Lower leg skin (tissue), 4 donors: ENCODE results near the gene ERICH3. TPM values are rescaled to one million over a fixed set of nuclear protein-coding genes. Genes with fewer than 3 reads are reported as not detected.

Experiments used
- DNase-seq, 2 donors: peaks; one replicate each; pipeline ENCODE4 v3.0.0-alpha.2; 2019; ENCODE audit warnings: low spot score in 2 of 2
- H3K4me3 ChIP-seq: fragments of 200-600 bp; sonication (generic); 2 replicates; pipeline ENCODE4 v1.5.1; 2017; ENCODE audit warnings: mild to moderate bottlenecking, low read depth; ENCODE audit not compliant: poor library complexity, severe bottlenecking
- CTCF ChIP-seq, 3 donors: fragments of 450-650 bp; IDR thresholded peaks; one replicate each; pipeline ENCODE4 v1.5.1; 2016; ENCODE audit warnings: antibody characterized with exemption in 3 of 3, mild to moderate bottlenecking in 3 of 3, moderate library complexity in 2 of 3
- POLR2A ChIP-seq, 2 donors: fragments of 450-650 bp; IDR thresholded peaks; one replicate each; pipeline ENCODE4 v1.6.1; 2016 to 2017; ENCODE audit warnings: antibody characterized with exemption in 2 of 2, mild to moderate bottlenecking in 1 of 2, moderate library complexity in 1 of 2
- WGBS, 2 donors: methylation state at CpG; one replicate each; pipeline ENCODE4 v1.1.5; 2018; 5-methylcytosine and 5-hydroxymethylcytosine counted together
- intact Hi-C: fragments of 100-400 bp; cut with DNase I; formaldehyde crosslinking; loops from one replicate; pipeline ENCODE4 v1.15.0; 2023; ENCODE audit warnings: low total_unique reads
- total RNA-seq, 4 donors: library from RNA; depleted of rRNA; stranded (reverse); fragments of >200 nt; gene quantifications; one replicate each; pipeline ENCODE4 v1.1.0, GENCODE V29; 2016

The ERICH3 gene
- total RNA-seq, 4 donors from 2014 or later: not detected

- H3K4me3 ChIP-seq: no peak overlapping the region
- WGBS, 2 donors: 88 to 95% methylated on average over 3 of the region's 3 CpGs
- intact Hi-C loops: no loop called here
- no peak for DNase-seq
- TF ChIP-seq POLR2A (IDR thresholded peaks at IDR 0.05) (no peak), CTCF (IDR thresholded peaks at IDR 0.05) (no peak)
Observed at GRCh38 chr1:74713849-74714248, 40.3 kb upstream of the ERICH3 start.

- WGBS, 2 donors: 38 to 73% methylated on average over 1 of the region's 1 CpG
- TF ChIP-seq CTCF (IDR thresholded peaks at IDR 0.05) (no peak), POLR2A (IDR thresholded peaks at IDR 0.05) (no peak)
- no peak for DNase-seq
- H3K4me3 ChIP-seq: no peak overlapping the region
- intact Hi-C loops: no loop called here
Observed at GRCh38 chr1:74712881-74713280, 39.3 kb upstream of the ERICH3 start.

GRCh38 chr1:74703386-74704182 lies 30.0 kb upstream of the ERICH3 start:
- intact Hi-C loops: no loop called here
- TF ChIP-seq POLR2A (IDR thresholded peaks at IDR 0.05): no peak
- no peak for TF ChIP-seq CTCF (IDR thresholded peaks at IDR 0.05)
- WGBS, 2 donors: 61 to 68% methylated on average over 6 of the region's 6 CpGs
- no peak for DNase-seq
- H3K4me3 ChIP-seq: no peak overlapping the region

GRCh38 chr1:74699331-74699730 lies 25.7 kb upstream of the ERICH3 start:
- H3K4me3 ChIP-seq: no peak overlapping the region
- no peak for TF ChIP-seq CTCF (IDR thresholded peaks at IDR 0.05)
- no peak for TF ChIP-seq POLR2A (IDR thresholded peaks at IDR 0.05)
- intact Hi-C loops: no loop called here
- no peak for DNase-seq

GRCh38 chr1:74697832-74698231 lies 24.2 kb upstream of the ERICH3 start:
- TF ChIP-seq CTCF (IDR thresholded peaks at IDR 0.05): no peak
- TF ChIP-seq POLR2A (IDR thresholded peaks at IDR 0.05): no peak
- no peak for DNase-seq
- no peak overlapping the region for H3K4me3 ChIP-seq
- intact Hi-C loops: no loop called here
- 52 to 59% methylated on average over 2 of the region's 2 CpGs for WGBS, 2 donors

- no peak for TF ChIP-seq POLR2A (IDR thresholded peaks at IDR 0.05)
- TF ChIP-seq CTCF (IDR thresholded peaks at IDR 0.05): no peak
- no peak overlapping the region for H3K4me3 ChIP-seq
- no peak for DNase-seq
- WGBS, 2 donors: 81 to 83% methylated on average over 2 of the region's 2 CpGs
- intact Hi-C loops: no loop called here
Observed at GRCh38 chr1:74693473-74693872, 19.9 kb upstream of the ERICH3 start.
